Frontal cortex (tissue), 4 donors: ENCODE results near the gene APP. TPM values are rescaled to one million over a fixed set of nuclear protein-coding genes. Genes with fewer than 3 reads are reported as not detected.

Experiments
- DNase-seq, 2 donors: peaks; one replicate each; pipeline ENCODE4 v3.0.0; 2012; ENCODE audit warnings: low spot score in 2 of 2
- FAIRE-seq: peaks from 2 replicates; lab custom pipeline; 2012; peaks lifted over from hg19 to GRCh38; lab: Jason Lieb, UNC
- total RNA-seq: library from RNA; depleted of rRNA; stranded (reverse); fragments of >200 nt; gene quantifications from one replicate; pipeline ENCODE4 v1.2.3, GENCODE V29; 2014
- donor health status: control.
- donor health status: control.
- donor health status: control.

APP gene
- total RNA-seq, 1 donor from 2014 or later: 549 TPM

- DNase-seq (no peak), FAIRE-seq (no peak)
These were observed 274.0 kb downstream of the APP start for GRCh38 chr21:25896501-25897056.

GRCh38 chr21:25895565-25896205 lies 274.9 kb downstream of the APP start:
- FAIRE-seq: peak; percentile 65
- DNase-seq: no peak

- no peak for FAIRE-seq
- no peak for DNase-seq
These were observed 277.4 kb downstream of the APP start for GRCh38 chr21:25893191-25893590.

- FAIRE-seq (no peak), DNase-seq (no peak)
These were observed 279.0 kb downstream of the APP start for GRCh38 chr21:25891596-25891995.

DNA sequence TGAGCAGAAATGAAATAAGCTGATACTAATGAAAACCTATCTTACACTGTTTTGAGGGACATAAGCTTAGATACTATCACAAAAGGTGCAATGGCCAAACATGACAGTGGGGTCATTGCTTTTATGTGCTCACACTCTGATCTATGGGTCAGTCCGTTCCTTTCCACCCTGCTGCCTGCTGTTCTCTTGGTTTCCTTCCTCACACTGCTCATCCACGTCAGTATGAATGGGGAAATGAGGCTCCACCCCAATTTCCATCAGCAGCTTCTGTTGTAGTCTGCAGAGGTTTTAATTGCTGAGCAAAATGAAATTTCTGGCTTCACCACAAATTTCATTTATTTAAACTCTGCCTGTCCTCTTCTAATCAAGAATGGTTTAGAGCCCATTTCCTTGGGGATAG lies 280.6 kb downstream of the APP start:
- DNase-seq (no peak), FAIRE-seq (no peak)

GRCh38 chr21:25888711-25889110 lies 281.9 kb downstream of the APP start:
- FAIRE-seq (no peak), DNase-seq (no peak)

- DNase-seq: no peak
- FAIRE-seq: no peak
These were observed 282.8 kb downstream of the APP start for GRCh38 chr21:25887646-25888306.

- FAIRE-seq: no peak
- DNase-seq: no peak
These were observed 283.4 kb downstream of the APP start for GRCh38 chr21:25887166-25887565.

- DNase-seq: peak in 1 of 2 donors; percentile 23
- no peak for FAIRE-seq
These were observed 284.7 kb downstream of the APP start for GRCh38 chr21:25885880-25886279.

GRCh38 chr21:25885405-25885804 lies 285.2 kb downstream of the APP start:
- FAIRE-seq: no peak

DNA sequence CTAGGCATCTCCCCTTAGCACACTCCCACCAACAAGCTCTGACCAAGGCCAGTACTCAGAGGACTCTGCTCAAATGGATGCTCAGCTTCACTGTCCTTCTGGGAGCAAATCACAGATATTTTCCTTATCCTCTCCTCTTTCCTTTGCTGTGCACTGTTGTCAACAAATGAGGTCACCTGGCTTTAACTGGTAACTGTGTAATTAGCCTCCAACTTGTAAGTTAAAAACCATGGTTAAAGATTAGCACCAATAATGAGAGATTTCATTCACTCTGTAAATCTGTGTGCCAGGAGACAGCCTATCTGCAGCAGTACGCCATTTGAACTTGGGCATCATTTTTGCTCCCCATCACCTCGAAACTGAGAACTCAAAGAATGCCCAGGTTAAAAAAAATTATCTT lies 286.3 kb downstream of the APP start:
- no peak for FAIRE-seq

More at GRCh38 chr21:25885405-25885804, 285.2 kb downstream of the APP start:
- no peak for DNase-seq

DNA sequence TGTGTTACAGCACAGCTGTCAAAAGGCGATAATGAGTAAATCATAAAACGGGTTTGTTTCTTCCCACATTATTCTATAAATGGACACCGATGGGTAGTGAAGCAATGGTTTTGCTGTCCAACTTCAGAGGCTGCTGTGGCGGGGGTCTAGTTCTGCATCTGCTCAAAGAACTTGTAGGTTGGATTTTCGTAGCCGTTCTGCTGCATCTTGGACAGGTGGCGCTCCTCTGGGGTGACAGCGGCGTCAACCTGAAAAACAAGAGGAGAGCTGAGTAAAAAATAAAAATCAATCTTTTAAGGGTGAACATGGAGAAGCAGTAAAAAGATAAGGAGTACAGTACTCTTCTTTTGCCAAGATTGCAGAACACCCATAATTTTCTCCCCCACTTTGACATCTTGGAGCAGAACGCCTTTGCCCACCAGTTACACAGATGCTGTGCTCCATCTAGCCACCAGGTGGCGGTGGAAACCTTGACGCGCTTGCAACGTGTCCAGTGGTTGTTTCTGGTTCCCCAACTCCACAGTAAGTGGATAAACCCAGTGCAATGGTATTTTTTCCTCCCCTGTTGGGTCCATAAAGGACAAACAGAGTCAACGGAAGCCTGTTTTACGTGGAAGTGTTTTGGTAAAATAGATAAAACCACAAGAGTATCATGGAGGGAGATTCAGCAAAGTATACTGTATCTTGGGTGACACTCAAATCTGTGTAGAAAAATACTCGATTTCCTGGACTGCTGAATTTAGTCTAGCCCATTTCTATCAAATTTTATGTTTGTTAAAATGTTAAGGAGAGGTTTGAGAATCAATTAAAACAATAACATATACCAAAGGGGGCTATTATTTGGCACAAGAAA lies 288.8 kb downstream of the APP start:
- FAIRE-seq: no peak
- peak; percentile 31 to 54 for DNase-seq

More for the DNA sequence above, 286.3 kb downstream of the APP start:
- no peak for DNase-seq

DNA sequence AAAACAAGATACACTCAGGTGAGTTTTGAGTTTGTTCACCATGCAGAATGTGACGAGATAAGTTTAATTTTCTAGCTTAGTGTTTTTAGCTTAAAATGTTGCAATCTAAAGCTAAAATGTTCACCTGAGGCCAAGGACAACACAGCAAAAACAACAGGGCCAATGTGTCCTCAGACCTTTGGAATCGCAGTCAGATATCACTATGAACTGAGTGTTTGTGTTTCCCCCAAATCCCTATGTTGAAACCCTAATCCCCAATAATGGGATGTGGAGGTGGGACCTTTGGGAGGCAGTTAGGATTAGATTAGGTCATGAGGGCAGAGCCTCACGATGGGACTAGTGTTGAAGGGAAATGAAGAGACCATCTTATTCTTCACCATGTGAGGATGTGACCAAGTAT lies 291.4 kb downstream of the APP start:
- no peak for DNase-seq
- FAIRE-seq: no peak

- no peak for FAIRE-seq
- DNase-seq: no peak
These were observed 292.2 kb downstream of the APP start for GRCh38 chr21:25878344-25878743.

DNA sequence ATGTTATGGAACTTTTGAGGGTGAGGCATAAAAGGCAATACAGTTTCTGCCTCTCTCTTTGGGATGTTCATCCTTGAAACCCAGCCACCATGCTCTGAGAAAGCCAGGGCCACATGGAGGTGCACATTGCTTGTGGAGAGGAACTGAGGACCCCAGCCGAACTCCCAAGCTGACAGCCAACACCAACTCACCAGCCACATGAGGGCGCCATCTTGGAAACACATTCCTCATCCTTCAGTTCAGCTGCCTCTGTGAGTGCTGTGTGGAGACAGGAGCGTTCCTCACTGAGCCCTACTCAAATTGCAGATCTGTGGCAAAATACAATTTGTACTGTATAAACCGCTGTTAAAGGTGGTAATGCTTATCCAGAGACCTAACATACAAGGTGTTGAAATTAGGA lies 298.3 kb downstream of the APP start:
- no peak for FAIRE-seq

GRCh38 chr21:25871566-25871965 lies 299.0 kb downstream of the APP start:
- no peak for DNase-seq
- no peak for FAIRE-seq

More for the DNA sequence above, 298.3 kb downstream of the APP start:
- no peak for DNase-seq

DNA sequence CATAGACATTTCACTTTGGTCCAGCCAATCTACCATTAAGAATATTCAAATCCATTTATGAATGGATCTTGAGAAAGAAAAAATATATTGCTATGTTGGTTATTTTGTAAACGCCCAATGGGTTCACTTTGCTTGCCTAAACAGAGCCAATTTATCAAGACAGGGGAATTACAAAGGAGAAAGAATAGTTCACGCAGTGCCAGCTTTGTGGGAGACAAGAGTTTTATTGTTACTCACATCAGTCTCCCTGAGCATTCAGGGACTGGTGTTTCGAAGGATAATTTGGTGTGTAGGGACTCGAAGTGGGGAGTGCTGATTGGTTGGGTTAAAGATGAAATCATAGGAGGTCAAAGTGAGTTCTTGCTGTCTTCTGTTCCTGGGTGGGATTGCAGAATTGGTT lies 300.5 kb downstream of the APP start:
- FAIRE-seq (peak; percentile 70), DNase-seq (no peak)

GRCh38 chr21:25867061-25867460 lies 303.5 kb downstream of the APP start:
- no peak for DNase-seq
- no peak for FAIRE-seq

GRCh38 chr21:25863747-25864146 lies 306.8 kb downstream of the APP start:
- no peak for DNase-seq

DNA sequence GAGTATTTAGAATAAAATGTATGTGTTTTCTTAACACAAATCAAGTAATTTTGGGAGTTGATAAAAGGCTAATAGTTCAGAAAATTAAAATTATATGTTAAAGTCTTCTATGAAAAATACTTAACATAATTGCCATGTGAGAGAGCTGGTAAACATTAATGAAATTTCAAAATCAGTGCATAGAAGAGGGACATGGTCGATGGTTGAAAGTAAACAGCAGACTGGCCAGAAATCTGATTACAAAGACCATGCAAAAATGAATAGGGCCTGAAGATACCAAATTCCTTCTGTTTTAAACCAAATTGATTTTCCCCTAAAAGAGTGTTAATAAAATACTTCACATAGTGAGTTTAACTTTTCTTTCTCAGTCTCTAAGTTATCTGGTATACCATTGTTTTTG lies 307.5 kb downstream of the APP start:
- FAIRE-seq (no peak), DNase-seq (no peak)

More at GRCh38 chr21:25863747-25864146, 306.8 kb downstream of the APP start:
- FAIRE-seq: no peak
